GM19468 (cell line): ENCODE data around the gene STK36.

Experiments used
- ATAC-seq: cut with Tn5 transposase; IDR thresholded peaks from one replicate; pipeline ENCODE4 v1.9.1; 2021; ENCODE audit warnings: mild to moderate bottlenecking, moderate library complexity, moderate number of reproducible peaks; ENCODE audit not compliant: unreplicated experiment; ENCODE audit errors: extremely low read depth

STK36 gene

GRCh38 chr2:218718058-218718457 lies 46.2 kb downstream of the STK36 start:
- no peak for ATAC-seq

- ATAC-seq = no peak
These were observed 47.6 kb downstream of the STK36 start for GRCh38 chr2:218719457-218719856.

- ATAC-seq = no peak
These were observed 48.5 kb downstream of the STK36 start for GRCh38 chr2:218720048-218721041.

- no peak for ATAC-seq
These were observed 49.6 kb downstream of the STK36 start for GRCh38 chr2:218721488-218721887.

- ATAC-seq = no peak
These were observed 50.0 kb downstream of the STK36 start for GRCh38 chr2:218721934-218722333.

GRCh38 chr2:218722419-218722818 lies 50.5 kb downstream of the STK36 start:
- ATAC-seq = no peak

GRCh38 chr2:218722876-218723785 lies 51.2 kb downstream of the STK36 start:
- no peak for ATAC-seq

GRCh38 chr2:218726004-218726574 lies 54.2 kb downstream of the STK36 start:
- no peak for ATAC-seq

- no peak for ATAC-seq
These were observed 55.7 kb downstream of the STK36 start for GRCh38 chr2:218727502-218728165.

GRCh38 chr2:218729640-218730039 lies 57.8 kb downstream of the STK36 start:
- ATAC-seq = no peak

- no peak for ATAC-seq
These were observed 60.3 kb downstream of the STK36 start for GRCh38 chr2:218732052-218732760.

- no peak for ATAC-seq
These were observed 60.9 kb downstream of the STK36 start for GRCh38 chr2:218732761-218733158.

GRCh38 chr2:218733171-218734021 lies 61.5 kb downstream of the STK36 start:
- no peak for ATAC-seq

GRCh38 chr2:218734190-218734975 lies 62.5 kb downstream of the STK36 start:
- no peak for ATAC-seq

GRCh38 chr2:218736531-218736930 lies 64.6 kb downstream of the STK36 start:
- ATAC-seq = no peak

- no peak for ATAC-seq
These were observed 71.2 kb downstream of the STK36 start for GRCh38 chr2:218743068-218743467.

- no peak for ATAC-seq
These were observed 72.7 kb downstream of the STK36 start for GRCh38 chr2:218744615-218745014.

- no peak for ATAC-seq
These were observed 73.3 kb downstream of the STK36 start for GRCh38 chr2:218745160-218745558.
